ENCODE data around the gene TRIO.

- TF ChIP-seq CTCF (IDR thresholded peaks at IDR 0.05 in 2 of 3, conservative IDR thresholded peaks at IDR 0.05 in 1 of 3; ENCODE audit: borderline replicate concordance in 1 of 3, insufficient read depth in 1 of 3, low read depth in 2 of 3, low read length in 2 of 3), result no peak
- TF ChIP-seq POLR2A (IDR thresholded peaks at IDR 0.05; ENCODE audit: borderline replicate concordance, extremely low read depth, insufficient read depth, insufficient read length), result no peak
- TF ChIP-seq POLR2AphosphoS5 (IDR thresholded peaks at IDR 0.05; ENCODE audit: low read depth, low read length), result no peak
- TF ChIP-seq RAD21 (IDR thresholded peaks at IDR 0.05; ENCODE audit: low read depth), result no peak
- no peak for TF ChIP-seq EZH2 (IDR thresholded peaks at IDR 0.05)
- no peak for TF ChIP-seq TCF7L2 (IDR thresholded peaks at IDR 0.05; ENCODE audit: borderline replicate concordance, extremely low read depth, insufficient read depth, insufficient read length)
Observed at GRCh38 chr5:14497311-14497710, 354.2 kb downstream of the TRIO start.

Measured in HCT116 (cell line).